NCI-H2171 treated with DMSO at 0.1 percent for 48 hours (cell line): ENCODE results near the gene MYBL2.
A peak's percentile ranks its signal among the peaks of the same experiment; 100 is the strongest.

Experiments used
- DNase-seq: peaks from one replicate; lab custom pipeline; 2025; lab: John Stamatoyannopoulos, UW

MYBL2 gene

DNA sequence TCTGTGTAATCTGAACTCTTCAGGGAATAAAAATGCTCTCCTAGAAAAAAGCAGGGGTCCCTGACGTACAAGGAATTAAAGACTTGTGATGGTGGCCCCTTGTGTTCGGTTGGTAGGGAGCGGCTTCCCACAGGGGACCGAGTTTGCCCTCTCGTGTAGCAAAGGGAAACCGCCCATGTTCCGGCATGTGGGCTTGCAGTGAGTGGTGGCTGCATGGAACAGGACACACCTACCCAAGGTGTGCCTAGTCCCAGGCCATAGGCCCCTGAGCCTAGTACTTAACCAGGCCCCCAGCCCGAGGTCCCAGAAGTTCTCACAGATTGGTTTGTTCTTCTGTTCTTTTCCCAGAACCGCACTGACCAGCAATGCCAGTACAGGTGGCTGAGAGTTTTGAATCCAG, 15.5 kb downstream of the MYBL2 start:
- DNase-seq = no peak

- DNase-seq = no peak
Observed at GRCh38 chr20:43686820-43687219, 19.9 kb downstream of the MYBL2 start.

GRCh38 chr20:43689165-43689564, 22.3 kb downstream of the MYBL2 start:
- peak; percentile 27 for DNase-seq

GRCh38 chr20:43690943-43691598, 24.2 kb downstream of the MYBL2 start:
- DNase-seq = no peak

DNA sequence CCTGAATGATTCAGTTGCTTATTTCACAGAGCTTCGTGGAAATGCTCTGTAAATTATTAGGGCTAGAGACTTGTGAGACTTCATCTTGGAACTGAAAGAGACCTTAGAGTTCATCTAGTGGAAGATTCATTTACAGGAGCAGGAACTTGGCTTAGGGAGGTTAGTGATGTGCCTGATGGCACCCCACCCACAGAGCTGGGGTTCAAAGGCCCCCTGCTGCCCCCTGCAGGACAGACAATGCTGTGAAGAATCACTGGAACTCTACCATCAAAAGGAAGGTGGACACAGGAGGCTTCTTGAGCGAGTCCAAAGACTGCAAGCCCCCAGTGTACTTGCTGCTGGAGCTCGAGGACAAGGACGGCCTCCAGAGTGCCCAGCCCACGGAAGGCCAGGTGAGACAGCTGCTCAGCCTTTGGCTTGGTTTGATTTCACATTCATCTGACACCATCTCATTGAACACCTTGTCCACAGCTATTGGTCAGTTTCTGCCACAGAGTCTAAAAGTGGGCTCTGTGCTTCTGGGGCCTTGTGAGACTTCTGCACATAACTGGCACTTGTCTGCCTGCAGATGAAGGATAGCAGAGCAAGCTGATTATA, 25.1 kb downstream of the MYBL2 start:
- no peak for DNase-seq

DNA sequence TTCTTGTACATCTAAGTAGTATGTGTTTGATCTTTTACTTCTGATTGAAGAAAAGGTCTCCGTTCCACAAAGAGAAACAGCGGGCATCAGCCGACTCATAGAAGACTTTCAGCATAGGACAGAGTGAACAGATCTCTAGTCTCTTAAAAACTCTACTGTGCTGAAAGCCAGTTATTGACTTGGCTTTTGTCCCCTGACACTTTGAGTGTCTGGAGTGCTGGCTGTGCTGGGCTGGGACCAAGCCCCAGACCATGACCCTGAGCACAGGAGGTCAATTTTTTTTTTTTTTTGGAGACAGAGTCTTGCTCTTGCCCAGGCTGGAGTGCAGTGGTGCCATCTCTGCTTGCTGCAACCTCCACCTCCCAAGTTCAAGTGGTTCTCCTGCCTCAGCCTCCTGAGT, 27.8 kb downstream of the MYBL2 start:
- no peak for DNase-seq

- DNase-seq = no peak
Observed at GRCh38 chr20:43695571-43695970, 28.7 kb downstream of the MYBL2 start.

GRCh38 chr20:43699941-43700565, 33.1 kb downstream of the MYBL2 start:
- DNase-seq = no peak

DNA sequence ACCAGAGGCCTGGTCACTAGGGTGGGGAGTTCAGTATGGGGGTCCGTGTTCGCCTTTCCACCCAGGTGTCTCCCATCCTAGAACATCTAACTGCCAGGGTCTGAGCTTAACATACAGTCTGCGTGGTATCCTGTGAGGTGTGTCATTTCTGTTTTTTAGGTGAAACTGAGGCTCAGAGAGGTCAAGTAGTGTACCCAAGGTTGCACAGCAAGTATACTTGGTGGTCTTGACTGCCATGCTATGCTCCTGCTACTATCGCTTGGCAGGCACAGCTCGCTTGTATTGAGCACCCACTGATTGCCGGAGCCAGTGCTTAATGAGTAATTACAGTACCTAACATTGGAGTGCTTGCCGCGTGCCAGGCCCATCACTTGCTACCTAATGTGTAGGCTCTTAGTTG, 33.7 kb downstream of the MYBL2 start:
- DNase-seq = no peak

- no peak for DNase-seq
Observed at GRCh38 chr20:43702502-43702901, 35.6 kb downstream of the MYBL2 start.

DNA sequence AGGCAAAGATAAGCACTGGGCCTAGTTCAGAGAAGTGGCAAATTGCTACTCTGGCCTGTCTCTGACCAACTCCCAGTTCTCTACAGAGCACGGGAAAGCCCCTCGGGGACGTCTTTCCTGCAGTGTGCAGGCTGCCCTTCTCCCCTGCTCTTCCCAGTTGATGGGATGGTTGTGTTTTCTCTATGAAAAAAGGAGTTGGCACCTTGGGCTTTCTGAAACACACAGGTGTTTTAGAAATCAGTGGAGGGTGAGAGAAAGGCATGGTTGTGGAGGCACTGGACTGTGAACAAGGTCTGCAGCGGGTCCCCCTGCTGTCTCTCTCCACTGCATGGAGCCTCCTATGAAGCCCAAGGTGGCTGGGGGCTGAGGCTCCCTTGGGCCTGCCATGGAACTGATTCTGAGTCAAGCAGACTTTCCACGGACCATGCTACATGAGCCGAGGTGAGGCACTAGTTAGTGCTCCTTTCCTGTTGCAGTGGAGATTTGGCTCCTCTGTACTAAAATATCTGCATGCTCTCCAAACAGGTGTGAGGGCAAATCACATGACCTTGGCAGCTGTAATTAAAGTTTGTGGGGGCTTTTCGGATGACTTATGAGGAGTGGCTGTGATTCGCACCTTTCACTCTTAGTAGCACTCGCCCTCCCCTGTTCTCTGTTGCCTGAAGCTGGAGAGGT, 43.6 kb downstream of the MYBL2 start:
- no peak for DNase-seq

- DNase-seq = no peak
Observed at GRCh38 chr20:43711098-43711654, 44.3 kb downstream of the MYBL2 start.

GRCh38 chr20:43715044-43715443, 48.1 kb downstream of the MYBL2 start:
- no peak for DNase-seq

DNA sequence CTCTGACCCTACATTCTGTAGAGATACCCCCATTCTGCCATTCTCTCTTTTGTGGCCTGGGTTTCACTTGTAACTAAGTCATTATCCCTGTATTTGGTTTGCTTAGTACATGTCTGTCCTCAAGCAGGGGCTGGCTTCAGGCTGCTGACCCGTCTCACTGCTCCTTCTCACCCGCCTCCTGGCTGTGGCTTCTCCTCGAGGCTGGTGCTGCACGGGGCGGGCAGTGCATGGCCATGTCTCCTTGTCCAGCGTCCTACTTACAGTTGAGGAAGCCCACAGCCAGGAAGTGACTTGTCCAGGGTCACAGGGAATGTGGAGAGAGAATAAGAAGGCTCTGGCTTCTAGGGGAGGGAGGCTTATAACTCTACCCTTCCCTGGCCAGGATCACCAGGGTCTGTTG, 48.6 kb downstream of the MYBL2 start:
- DNase-seq = no peak

GRCh38 chr20:43716123-43716522, 49.2 kb downstream of the MYBL2 start:
- DNase-seq = no peak

GRCh38 chr20:43716757-43717615, 50.1 kb downstream of the MYBL2 start:
- DNase-seq = no peak

GRCh38 chr20:43717616-43717995, 50.7 kb downstream of the MYBL2 start:
- no peak for DNase-seq

DNA sequence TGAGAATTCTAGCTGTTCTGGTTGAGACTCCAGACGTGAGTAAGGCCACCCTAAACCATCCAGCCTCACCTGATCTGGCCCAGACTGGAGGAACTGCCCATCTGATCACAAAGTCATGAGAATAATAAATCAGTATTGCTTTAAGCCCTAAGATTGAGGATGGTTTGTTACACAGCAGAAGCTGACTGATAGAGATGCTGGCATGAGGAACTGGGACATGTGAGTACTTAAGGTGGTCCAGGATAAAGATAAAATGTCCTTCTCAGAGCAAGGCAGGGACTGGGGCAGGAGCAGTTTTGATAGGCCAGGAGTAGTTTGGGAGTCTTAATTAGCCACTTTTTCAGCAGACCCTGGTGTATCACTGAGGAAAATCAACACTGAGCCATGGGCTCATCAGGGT, 53.1 kb downstream of the MYBL2 start:
- no peak for DNase-seq

DNA sequence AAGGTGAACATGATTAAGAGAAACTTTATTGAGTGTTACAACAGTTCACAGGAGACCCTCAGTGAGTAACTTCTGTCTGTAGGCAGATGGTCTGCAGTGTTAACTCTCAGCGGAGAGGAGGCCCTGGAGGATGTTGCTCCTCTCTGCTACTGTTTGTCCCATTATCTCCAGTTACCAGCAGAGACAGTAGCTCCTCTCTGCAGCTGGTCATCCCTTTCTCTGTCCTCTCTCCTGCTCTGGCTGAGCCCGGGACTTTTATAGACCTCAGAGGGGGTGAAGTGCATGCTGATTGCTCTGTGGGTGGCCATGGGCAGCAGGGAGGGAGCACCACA, 54.1 kb downstream of the MYBL2 start:
- no peak for DNase-seq

DNA sequence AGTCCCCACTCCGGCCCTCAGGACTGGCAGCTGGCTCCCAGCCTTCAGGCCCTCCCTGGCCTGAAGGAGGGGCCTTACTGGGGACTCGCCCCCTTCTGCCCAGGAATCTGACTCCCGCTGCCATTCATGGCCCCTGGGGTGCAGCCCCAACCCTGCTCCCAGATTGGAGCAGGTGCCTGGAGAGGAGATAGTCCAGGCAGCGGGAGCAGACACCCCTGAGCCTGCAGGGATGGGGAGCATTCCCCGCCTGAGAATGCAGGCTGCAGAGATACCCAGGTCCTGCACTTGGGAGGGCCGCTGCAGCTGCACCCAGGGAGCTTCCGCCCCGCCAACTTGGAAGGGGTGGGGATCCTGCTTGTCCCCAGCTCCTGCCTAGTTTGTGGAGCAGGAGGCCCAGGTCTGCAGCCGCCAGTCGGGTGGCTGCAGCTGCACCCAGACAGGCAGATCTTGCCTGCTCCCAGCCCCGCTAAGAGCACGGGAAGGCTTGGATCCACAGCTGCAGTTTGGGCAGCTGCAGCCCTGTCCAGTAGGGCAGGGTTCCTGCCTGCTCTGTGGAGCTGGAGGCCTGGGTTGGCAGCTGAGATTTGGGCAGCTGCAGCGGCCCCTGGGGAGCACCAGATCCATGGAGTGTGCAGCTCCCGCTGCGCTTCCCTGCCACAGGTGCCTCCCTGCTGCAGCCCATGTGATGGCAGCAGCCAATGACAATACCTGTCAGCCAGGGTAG, 54.7 kb downstream of the MYBL2 start:
- peak; percentile 92 for DNase-seq

- DNase-seq = no peak
Observed at GRCh38 chr20:43722153-43722505, 55.2 kb downstream of the MYBL2 start.
